Measurements from ENCODE around the gene SF3A2. TPM values are rescaled to one million over a fixed set of nuclear protein-coding genes. Genes with fewer than 3 reads are reported as not detected.

SF3A2 gene
- total RNA-seq, 2 experiments from 2014 or later, result 142 to 151 TPM

Small RNA genes lying within 50 kb of the gene (microRNA-seq; reads per million reads assigned to microRNA genes)
- gene MIR1227 (ENCODE audit: borderline microRNAs expressed, borderline replicate concordance) (2.5 reads per million, percentile 9 among the genes with 10 or more reads in this experiment), gene MIR4321 (ENCODE audit: borderline microRNAs expressed, borderline replicate concordance) (not detected)

Other genes starting within 250 kb of the SF3A2 start
- gene BTBD2, start 221.1 kb upstream of the SF3A2 start, total RNA-seq, result 10 to 100 TPM; 61.3 to 66.3 TPM
- gene MKNK2, start 185.6 kb upstream of the SF3A2 start, total RNA-seq, result 100 to 1,000 TPM; 198 to 228 TPM
- 100 to 1,000 TPM; 217 to 239 TPM for gene MOB3A, start 140.5 kb upstream of the SF3A2 start, total RNA-seq
- gene IZUMO4, start 139.9 kb upstream of the SF3A2 start, total RNA-seq, result 1 to 10 TPM; 7.5 to 9.9 TPM
- gene AP3D1, start 85.3 kb upstream of the SF3A2 start, total RNA-seq, result 10 to 100 TPM; 95.7 to 95.8 TPM
- gene DOT1L, start 72.9 kb upstream of the SF3A2 start, total RNA-seq, result 10 to 100 TPM; 62.3 to 66.2 TPM
- gene PLEKHJ1, start 495 bp upstream of the SF3A2 start, total RNA-seq, result 10 to 100 TPM; 56.2 to 71.9 TPM
- 1 to 10 TPM; 5.2 to 9.2 TPM for gene AMH, start 12.5 kb downstream of the SF3A2 start, total RNA-seq
- under 1 TPM in 1 of 2 experiments, not detected in 1; 0.27 TPM for gene JSRP1, start 19.6 kb downstream of the SF3A2 start, total RNA-seq
- gene PEAK3, start 45.4 kb downstream of the SF3A2 start, total RNA-seq, result under 1 TPM; 0.17 to 0.25 TPM
- under 1 TPM; 0.35 to 0.44 TPM for gene LINGO3, start 71.3 kb downstream of the SF3A2 start, total RNA-seq
- 100 to 1,000 TPM; 105 to 114 TPM for gene LSM7, start 91.8 kb downstream of the SF3A2 start, total RNA-seq
- gene SPPL2B, start 91.9 kb downstream of the SF3A2 start, total RNA-seq, result 10 to 100 TPM; 69.9 to 96.6 TPM
- not detected for gene TMPRSS9, start 123.4 kb downstream of the SF3A2 start, total RNA-seq
- gene TIMM13, start 190.8 kb downstream of the SF3A2 start, total RNA-seq, result 10 to 100 TPM; 49.0 to 66.4 TPM
- gene LMNB2, start 220.1 kb downstream of the SF3A2 start, total RNA-seq, result 100 to 1,000 TPM; 101 to 113 TPM
- 10 to 100 TPM; 31.2 to 39.2 TPM for gene GADD45B, start 239.3 kb downstream of the SF3A2 start, total RNA-seq